Activated CD4-positive, alpha-beta T cell treated with anti-CD3 and anti-CD28 coated beads, Interleukin-2, amount 50 U/mL, for 48 hours (primary cell): ENCODE data around the gene DHX34.
"Not testable (repeated sequence)": the region's sequence is repeated elsewhere in the genome, so short reads cannot be mapped to it uniquely, and the experiment has no call there.

Experiments used
- DNase-seq, 2 experiments: peaks; one replicate each; pipeline ENCODE4 v3.0.0-alpha.2; 2020

Gene DHX34

GRCh38 chr19:47372603-47373002 is 23.5 kb downstream of the DHX34 start:
- no peak for DNase-seq

- DNase-seq, result no peak
These were observed 24.4 kb downstream of the DHX34 start for GRCh38 chr19:47373246-47374240.

GRCh38 chr19:47374876-47375693 is 26.0 kb downstream of the DHX34 start:
- DNase-seq, result no peak

GRCh38 chr19:47375694-47376588 is 26.8 kb downstream of the DHX34 start:
- DNase-seq, result no peak

- DNase-seq, result no peak
These were observed 27.6 kb downstream of the DHX34 start for GRCh38 chr19:47376589-47377144.

GRCh38 chr19:47377208-47377701 is 28.1 kb downstream of the DHX34 start:
- DNase-seq, result no peak

GRCh38 chr19:47377801-47378200 is 28.7 kb downstream of the DHX34 start:
- no peak for DNase-seq

GRCh38 chr19:47378246-47378645 is 29.1 kb downstream of the DHX34 start:
- no peak for DNase-seq

- no peak for DNase-seq
These were observed 30.3 kb downstream of the DHX34 start for GRCh38 chr19:47379381-47379938.

GRCh38 chr19:47380559-47380958 is 31.4 kb downstream of the DHX34 start:
- no peak for DNase-seq

- no peak for DNase-seq
These were observed 32.0 kb downstream of the DHX34 start for GRCh38 chr19:47381121-47381520.

GRCh38 chr19:47381653-47382279 is 32.7 kb downstream of the DHX34 start:
- no peak for DNase-seq

- not testable (repeated sequence) for DNase-seq
These were observed 34.8 kb downstream of the DHX34 start for GRCh38 chr19:47383890-47384289.

GRCh38 chr19:47384533-47384932 is 35.4 kb downstream of the DHX34 start:
- not testable (repeated sequence) for DNase-seq

GRCh38 chr19:47386582-47386981 is 37.5 kb downstream of the DHX34 start:
- not testable (repeated sequence) for DNase-seq

GRCh38 chr19:47387623-47388022 is 38.5 kb downstream of the DHX34 start:
- DNase-seq, result not testable (repeated sequence)

GRCh38 chr19:47388721-47389120 is 39.6 kb downstream of the DHX34 start:
- DNase-seq, result not testable (repeated sequence)

- DNase-seq, result no peak
These were observed 40.0 kb downstream of the DHX34 start for GRCh38 chr19:47389150-47389556.

- DNase-seq, result no peak
These were observed 41.7 kb downstream of the DHX34 start for GRCh38 chr19:47390533-47391488.
